HEK293T (cell line): ENCODE data around the gene CEP170B.

Experiments
- CTCF ChIA-PET: fragments of 350-600 bp; formaldehyde crosslinking; extraction: SDS; loops from one replicate; lab custom pipeline; 2021; ENCODE audit warnings: antibody characterized with exemption, inconsistent platforms; lab: Yijun Ruan, JAX
- POLR2A ChIA-PET: fragments of 350-600 bp; formaldehyde crosslinking; extraction: SDS; loops from one replicate; lab custom pipeline; 2020; ENCODE audit warnings: antibody characterized with exemption, inconsistent platforms; lab: Yijun Ruan, JAX
- DNase-seq: peaks from one replicate; pipeline ENCODE4 v3.0.0; 2012; ENCODE audit warnings: mixed read lengths; ENCODE audit errors: extremely low spot score
- ARNT ChIP-seq: fragments of 450-650 bp; IDR thresholded peaks from 2 replicates; pipeline ENCODE4 v1.6.1; 2017; ENCODE audit warnings: mild to moderate bottlenecking
- BHLHE40 ChIP-seq: fragments of 450-650 bp; IDR thresholded peaks from 2 replicates; pipeline ENCODE4 v1.6.1; 2016; ENCODE audit warnings: mild to moderate bottlenecking, moderate library complexity, borderline replicate concordance
- CTBP1 ChIP-seq: fragments of 450-650 bp; IDR thresholded peaks from 2 replicates; pipeline ENCODE4 v1.6.1; 2016; ENCODE audit warnings: borderline replicate concordance
- ELF4 ChIP-seq: fragments of 450-650 bp; IDR thresholded peaks from 2 replicates; pipeline ENCODE4 v1.6.1; 2017; ENCODE audit warnings: antibody characterized with exemption
- FOXA1 ChIP-seq: fragments of 450-650 bp; IDR thresholded peaks from 2 replicates; pipeline ENCODE4 v1.6.1; 2016; ENCODE audit warnings: mild to moderate bottlenecking
- FOXK2 ChIP-seq: fragments of 450-650 bp; IDR thresholded peaks from 2 replicates; pipeline ENCODE4 v1.6.1; 2016; ENCODE audit warnings: mild to moderate bottlenecking
- FOXM1 ChIP-seq: fragments of 450-650 bp; IDR thresholded peaks from 2 replicates; pipeline ENCODE4 v1.6.1; 2017; ENCODE audit warnings: mild to moderate bottlenecking, borderline replicate concordance
- HDGF ChIP-seq: fragments of 450-650 bp; IDR thresholded peaks from 2 replicates; pipeline ENCODE4 v1.6.1; 2017; ENCODE audit warnings: antibody characterized with exemption, borderline replicate concordance
- L3MBTL2 ChIP-seq: fragments of 450-650 bp; conservative IDR thresholded peaks from 2 replicates; pipeline ENCODE4 v1.6.1; 2016; ENCODE audit warnings: mild to moderate bottlenecking
- LEF1 ChIP-seq: fragments of 450-650 bp; IDR thresholded peaks from 2 replicates; pipeline ENCODE4 v1.6.1; 2017; ENCODE audit warnings: mild to moderate bottlenecking, borderline replicate concordance
- NFRKB ChIP-seq: fragments of 450-650 bp; IDR thresholded peaks from 2 replicates; pipeline ENCODE4 v1.6.1; 2016; ENCODE audit warnings: mild to moderate bottlenecking, moderate library complexity
- SP1 ChIP-seq: fragments of 450-650 bp; IDR thresholded peaks from 2 replicates; pipeline ENCODE4 v1.6.1; 2017
- SUZ12 ChIP-seq: fragments of 450-650 bp; IDR thresholded peaks from 2 replicates; pipeline ENCODE4 v1.6.1; 2016; ENCODE audit warnings: mild to moderate bottlenecking
- TARDBP ChIP-seq: fragments of 450-650 bp; IDR thresholded peaks from 2 replicates; pipeline ENCODE4 v1.6.1; 2016
- ZNF384 ChIP-seq: fragments of 450-650 bp; IDR thresholded peaks from 2 replicates; pipeline ENCODE4 v1.6.1; 2016
- TF ChIP-seq, protein P1 (sequence below): fragments of 450-650 bp; IDR thresholded peaks from 2 replicates; pipeline ENCODE4 v1.6.1; 2016

Gene CEP170B

DNA sequence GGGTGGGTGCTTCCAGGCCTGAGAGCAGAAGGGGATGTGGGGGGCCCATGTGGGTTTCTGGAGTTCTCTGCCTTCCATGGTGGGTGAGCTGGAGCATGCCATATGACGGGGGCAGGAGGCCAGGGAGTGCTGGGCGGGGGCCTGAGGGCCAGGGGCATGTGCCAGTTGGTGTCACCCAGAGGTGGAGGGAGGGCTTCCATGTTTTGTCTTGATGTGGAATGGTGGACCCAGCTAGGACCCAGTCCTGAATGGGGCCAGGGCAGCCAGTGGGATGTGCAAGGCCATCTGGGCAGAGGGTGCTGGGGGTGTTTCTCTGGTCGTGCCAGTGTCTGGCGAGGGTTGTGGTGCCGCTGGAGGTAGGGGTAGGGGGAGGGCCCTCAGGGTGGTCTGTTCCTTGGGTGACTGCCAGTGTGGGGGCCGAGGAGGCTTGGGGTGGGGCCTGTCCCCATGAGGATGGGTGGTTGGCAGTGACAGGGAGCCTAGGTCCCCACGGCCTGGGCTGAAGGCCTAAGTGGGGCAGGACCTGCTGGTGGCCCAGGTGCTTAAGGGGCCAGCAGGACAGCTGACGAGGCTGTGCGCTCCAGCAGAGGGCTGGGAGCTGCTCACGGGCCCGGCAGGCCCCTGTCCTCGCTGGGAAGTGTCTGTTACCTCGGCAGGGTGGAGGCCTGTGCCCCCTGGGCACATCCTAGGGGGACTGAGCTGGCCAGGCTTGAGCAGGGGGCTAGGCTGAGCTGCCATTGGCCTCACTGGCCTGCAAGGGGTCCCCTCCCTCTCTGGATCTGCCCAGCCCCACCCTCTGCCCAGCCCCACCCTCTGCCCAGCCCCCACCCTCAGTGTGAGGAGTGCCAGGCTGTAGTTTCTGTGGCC is 26.8 kb downstream of the CEP170B start:
- ChIA-PET POLR2A (interaction anchor here (1.6 kb wide), 1 partner anchor 15 kb away, joined by 3 read pairs; no protein-coding TSS in a partner anchor), CTCF (no interaction called here)
- no peak for DNase-seq
- no peak for TF ChIP-seq FOXA1
- no peak for TF ChIP-seq HDGF
- no peak for TF ChIP-seq ELF4
- no peak for TF ChIP-seq ARNT
- TF ChIP-seq TARDBP, result no peak
- TF ChIP-seq BHLHE40, result no peak
- no peak for TF ChIP-seq SP1
- TF ChIP-seq FOXK2, result no peak
- TF ChIP-seq SUZ12, result no peak
- no peak for TF ChIP-seq NFRKB
- TF ChIP-seq, protein P1, sequence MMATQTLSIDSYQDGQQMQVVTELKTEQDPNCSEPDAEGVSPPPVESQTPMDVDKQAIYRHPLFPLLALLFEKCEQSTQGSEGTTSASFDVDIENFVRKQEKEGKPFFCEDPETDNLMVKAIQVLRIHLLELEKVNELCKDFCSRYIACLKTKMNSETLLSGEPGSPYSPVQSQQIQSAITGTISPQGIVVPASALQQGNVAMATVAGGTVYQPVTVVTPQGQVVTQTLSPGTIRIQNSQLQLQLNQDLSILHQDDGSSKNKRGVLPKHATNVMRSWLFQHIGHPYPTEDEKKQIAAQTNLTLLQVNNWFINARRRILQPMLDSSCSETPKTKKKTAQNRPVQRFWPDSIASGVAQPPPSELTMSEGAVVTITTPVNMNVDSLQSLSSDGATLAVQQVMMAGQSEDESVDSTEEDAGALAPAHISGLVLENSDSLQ, result no peak

DNA sequence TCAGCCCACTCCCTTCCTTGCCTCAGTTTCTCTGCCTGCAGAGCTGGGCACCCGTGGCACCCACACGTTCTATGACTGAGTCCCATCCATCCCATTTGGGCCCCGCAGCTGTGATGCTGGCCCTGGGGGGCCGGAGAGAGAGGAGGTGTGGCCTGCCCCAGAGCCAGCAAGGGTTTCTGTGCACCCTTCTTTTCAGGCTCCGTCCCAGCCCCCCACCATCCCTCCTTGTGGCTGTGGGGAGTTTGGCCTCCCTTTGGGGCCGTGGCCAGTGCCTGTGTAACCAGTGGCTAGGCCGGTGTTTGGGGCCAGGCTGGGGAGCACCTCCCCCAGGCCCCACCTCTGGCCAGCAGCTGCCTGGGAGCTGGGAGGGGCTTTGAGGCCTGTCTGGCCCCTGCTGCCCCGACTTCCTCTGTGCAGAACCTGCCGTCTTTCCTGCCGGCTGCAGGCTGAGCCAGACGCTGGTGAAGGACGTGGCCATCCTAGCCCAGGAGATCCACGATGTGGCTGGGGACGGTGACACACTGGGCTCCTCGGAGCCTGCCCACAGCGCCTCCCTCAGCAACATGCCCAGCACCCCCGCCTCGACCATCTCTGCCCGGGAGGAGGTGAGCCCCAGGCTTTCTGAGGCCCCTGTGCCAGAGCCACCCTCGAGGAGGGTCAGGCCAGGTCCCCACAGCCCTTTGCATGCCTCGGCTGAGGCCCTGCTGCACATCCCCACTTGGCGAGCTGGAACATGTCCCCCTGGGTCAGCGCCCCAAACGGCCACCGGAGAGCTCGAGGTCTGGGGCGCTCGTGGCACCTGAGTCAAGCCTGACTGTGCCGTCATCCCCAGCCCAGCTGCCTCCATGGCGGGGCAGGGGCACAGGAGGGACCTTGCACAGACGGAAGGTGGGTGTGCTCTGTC is 27.7 kb downstream of the CEP170B start:
- POLR2A ChIA-PET, result interaction anchor here (1.6 kb wide), 1 partner anchor 14 kb away, joined by 3 read pairs; no protein-coding TSS in a partner anchor
- DNase-seq, result no peak
- TF ChIP-seq FOXK2 (no peak), ELF4 (no peak), FOXM1 (no peak), TARDBP (no peak), BHLHE40 (no peak)
- TF ChIP-seq, protein P1, result no peak
- CTCF ChIA-PET, result no interaction called here

DNA sequence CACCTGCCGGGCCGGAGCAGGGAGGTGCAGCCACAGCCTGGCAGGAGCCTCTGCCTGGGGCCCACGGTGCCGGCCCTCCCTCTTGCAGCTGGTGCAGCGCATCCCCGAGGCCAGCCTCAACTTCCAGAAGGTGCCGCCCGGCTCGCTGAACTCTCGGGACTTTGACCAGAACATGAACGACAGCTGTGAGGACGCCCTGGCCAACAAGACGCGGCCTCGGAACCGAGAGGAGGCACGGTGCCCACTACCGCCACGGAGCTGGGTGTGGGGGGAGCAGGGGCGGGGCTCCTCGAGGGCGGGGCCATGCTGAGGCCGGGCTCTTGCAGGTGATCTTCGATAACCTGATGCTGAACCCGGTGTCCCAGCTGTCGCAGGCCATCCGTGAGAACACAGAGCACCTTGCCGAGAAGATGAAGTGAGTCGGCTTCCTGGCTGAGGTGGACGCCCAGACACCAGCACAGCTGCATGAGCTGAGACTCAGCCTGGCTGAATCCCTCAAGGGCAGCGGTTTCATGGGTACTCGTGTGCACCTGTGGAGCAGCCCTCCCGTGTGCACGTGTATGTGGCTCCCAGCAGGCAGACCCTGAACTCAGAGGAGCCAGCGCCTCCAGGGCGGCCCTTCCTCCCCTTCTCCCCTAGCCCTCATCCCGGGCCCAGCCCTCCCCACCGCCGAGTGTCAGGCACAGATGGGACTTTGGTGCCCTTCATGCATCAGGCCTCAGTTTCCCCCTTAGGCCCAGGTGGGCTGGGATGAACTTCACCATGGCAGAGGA is 28.6 kb downstream of the CEP170B start:
- ChIA-PET POLR2A (interaction anchor here (1.6 kb wide), 1 partner anchor 14 kb away, joined by 3 read pairs; no protein-coding TSS in a partner anchor), CTCF (interaction anchor here (0.7 kb wide), 1 partner anchor 172 kb away, joined by 3 read pairs; the partner anchor contains the start of gene GPR132)
- TF ChIP-seq HDGF, result no peak
- TF ChIP-seq SP1, result no peak
- no peak for TF ChIP-seq ELF4
- DNase-seq, result no peak

DNA sequence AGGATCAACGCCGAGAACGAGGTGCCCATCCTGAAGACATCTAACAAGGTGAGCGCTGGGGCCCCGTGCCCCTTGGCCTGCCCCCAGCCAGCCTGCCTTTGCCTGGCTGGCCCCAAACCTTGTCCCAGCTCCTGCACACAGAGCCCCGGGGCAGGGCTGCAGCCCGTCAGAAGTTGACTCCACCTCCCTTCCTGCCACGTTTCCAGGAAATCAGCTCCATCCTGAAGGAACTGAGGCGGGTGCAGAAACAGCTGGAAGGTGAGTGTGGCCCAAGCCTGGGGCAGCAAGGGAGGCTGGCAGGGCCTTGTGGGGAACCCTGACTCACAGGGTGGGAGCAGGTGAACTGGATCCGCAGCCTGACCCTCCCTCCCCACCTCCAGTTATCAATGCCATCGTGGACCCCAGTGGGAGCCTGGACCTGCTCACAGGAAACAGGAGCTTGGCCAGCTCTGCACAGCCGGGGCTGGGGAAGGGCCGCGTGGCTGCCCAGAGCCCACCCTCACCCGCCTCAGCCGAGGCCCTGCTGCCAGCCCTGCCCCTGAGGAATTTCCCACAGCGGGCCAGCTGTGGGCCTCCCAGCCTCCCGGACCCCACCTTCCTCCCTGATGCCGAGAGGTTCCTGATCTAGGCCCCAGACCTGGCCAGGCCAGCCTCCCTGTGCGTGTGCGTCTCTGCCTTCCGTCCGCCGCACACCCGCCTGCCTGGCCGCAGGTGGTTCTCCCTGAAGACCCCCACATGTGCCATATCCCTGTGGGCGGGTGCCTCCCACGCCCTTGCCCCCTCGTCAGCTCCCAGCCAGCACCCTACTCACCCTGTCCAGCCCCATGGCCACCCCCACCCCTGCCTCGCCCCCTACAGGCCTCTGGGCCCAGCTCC is 29.5 kb downstream of the CEP170B start:
- TF ChIP-seq ELF4 (no peak), ZNF384 (no peak), NFRKB (no peak), BHLHE40 (no peak), FOXK2 (no peak), L3MBTL2 (no peak), LEF1 (no peak), TARDBP (no peak), ARNT (no peak), FOXA1 (no peak), CTBP1 (no peak), FOXM1 (no peak), SP1 (no peak), SUZ12 (no peak), HDGF (no peak)
- TF ChIP-seq, protein P1, result no peak
- ChIA-PET POLR2A (interaction anchor here (1.0 kb wide), 1 partner anchor 45 kb away, joined by 3 read pairs; no protein-coding TSS in a partner anchor), CTCF (interaction anchor here (0.7 to 0.9 kb wide), 2 partner anchors 68 to 171 kb away, joined by 3 to 5 read pairs; partner anchors contain the start of gene GPR132)
- no peak for DNase-seq
